ENCODE measurements around the gene RCN2.
"Not testable (repeated sequence)": the region's sequence is repeated elsewhere in the genome, so short reads cannot be mapped to it uniquely, and the experiment has no call there.

The RCN2 gene, protein sequence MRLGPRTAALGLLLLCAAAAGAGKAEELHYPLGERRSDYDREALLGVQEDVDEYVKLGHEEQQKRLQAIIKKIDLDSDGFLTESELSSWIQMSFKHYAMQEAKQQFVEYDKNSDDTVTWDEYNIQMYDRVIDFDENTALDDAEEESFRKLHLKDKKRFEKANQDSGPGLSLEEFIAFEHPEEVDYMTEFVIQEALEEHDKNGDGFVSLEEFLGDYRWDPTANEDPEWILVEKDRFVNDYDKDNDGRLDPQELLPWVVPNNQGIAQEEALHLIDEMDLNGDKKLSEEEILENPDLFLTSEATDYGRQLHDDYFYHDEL

DNA sequence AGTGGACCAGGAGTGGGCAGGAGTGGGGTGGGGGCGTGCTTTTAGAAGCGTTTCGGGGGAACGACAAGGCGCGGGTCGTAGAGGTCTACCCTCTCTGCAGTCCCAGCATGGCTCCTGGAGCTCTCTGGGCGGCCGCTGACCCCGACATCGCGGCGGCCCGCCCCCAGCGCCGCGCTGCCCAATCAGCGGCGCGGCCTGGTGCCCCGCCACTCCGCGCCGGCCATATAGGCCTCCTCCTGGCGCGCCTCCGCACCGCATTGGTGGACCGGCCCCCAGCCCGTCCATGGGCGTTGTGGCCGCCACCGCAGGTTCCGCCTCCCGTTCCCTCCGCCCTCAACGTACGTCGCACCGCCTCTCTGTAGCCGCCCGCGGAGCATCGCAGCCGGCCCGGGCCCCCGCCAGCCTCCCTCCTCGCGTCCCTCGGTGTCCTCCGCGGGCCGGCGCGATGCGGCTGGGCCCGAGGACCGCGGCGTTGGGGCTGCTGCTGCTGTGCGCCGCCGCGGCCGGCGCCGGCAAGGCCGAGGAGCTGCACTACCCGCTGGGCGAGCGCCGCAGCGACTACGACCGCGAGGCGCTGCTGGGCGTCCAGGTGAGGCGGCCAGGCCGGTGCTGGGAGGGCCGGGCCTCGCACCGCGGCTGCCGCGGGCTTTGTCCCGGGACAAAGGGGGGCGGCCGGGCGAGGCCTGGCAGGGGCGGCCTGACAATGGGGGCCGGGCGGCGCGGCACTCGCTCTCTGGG is at the start of gene RCN2:
TSS of gene RCN2 (plus strand) at position 353 of the 738 bp plus-strand sequence. CDS start at position 446, 93 bp downstream.
- peak; percentile 23 to 98 (median 89) for DNase-seq

DNA sequence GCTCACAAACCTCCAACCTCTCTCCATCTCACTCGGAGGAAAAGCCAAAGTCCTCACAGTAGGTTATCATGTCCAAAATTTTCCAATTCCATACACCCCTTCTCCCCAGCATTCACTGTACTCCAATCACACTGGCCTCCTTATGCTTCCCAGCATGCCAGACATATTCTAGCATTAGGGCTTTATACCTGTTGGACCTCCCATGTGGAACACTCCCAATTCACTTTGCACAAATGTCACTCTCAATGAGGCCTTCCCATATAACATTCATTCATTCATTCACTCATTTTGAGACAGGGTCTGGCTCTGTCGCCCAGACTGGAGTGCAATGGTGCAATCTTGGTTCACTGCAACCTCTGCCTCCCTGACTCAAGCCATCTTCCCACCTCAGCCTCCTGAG is 46.3 kb upstream of the RCN2 start:
- no peak for DNase-seq

DNA sequence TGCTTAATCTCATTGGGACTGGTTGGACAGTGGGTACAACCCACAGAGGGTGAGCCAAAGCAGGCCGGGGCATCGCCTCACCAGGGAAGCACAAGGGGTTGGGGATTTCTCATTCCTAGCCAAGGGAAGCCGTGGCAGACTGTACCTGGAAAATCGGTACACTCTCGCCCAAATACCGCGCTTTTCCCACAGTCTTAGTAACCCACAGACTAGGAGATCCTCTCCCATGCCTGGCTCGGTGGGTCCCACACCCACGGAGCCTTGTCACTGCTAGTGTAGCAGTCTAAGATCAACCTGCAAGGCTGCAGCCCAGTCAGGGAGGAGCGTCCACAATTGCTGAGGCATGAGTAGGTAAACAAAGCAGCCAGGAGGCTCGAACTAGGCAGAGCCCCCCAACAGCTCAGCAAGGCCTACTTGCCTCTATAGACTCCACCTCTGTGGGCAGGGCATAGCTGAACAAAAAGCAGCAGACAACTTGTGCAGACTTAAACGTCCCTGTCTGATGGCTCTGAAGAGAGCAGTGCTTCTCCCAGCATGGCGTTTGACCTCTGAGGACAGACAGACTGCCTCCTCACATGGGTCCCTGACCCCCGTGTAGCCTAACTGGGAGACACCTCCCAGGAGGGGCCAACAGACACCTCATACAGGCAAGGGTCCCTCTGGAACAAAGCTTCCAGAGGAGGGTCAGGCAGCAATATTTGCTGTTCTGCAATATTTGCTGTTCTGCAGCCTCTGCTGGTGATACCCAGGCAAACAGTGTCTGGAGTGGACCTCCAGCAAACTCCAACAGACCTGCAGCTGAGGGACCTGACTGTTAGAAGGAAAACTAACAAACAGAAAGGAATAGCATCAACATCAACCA is 44.0 kb upstream of the RCN2 start:
- not testable (repeated sequence) for DNase-seq

DNA sequence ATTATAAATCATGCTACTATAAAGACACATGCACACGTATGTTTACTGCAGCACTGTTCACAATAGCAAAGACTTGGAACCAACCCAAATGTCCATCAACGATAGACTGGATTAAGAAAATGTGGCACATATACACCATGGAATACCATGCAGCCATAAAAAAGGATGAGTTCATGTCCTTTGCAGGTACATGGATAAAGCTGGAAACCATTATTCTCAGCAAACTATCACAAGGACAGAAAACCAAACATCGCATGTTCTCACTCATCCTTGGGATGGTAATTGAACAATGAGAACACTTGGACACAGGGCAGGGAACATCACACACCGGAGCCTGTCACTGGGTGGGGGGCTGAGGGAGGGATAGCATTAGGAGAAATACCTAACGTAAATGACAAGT is 38.7 kb upstream of the RCN2 start:
- not testable (repeated sequence) for DNase-seq

DNA sequence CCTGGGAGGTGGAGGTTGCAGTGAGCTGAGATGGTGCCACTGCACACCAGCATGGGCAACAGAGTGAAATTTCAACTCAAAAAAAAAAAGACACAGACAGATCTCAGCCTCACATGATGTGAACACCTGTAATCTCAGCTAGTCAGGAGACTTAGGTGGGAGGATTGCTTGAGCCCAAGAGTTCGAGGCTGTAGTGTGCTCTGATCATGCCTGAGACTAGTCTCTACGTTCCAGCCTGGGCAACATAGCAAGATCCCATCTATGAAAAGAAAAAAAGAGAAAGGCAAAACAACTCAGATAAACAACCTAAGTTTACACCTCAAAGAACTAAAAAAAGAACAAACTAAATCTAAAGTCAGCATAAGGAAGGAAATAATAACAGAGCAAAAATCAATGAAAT is 37.4 kb upstream of the RCN2 start:
- DNase-seq = no peak

DNA sequence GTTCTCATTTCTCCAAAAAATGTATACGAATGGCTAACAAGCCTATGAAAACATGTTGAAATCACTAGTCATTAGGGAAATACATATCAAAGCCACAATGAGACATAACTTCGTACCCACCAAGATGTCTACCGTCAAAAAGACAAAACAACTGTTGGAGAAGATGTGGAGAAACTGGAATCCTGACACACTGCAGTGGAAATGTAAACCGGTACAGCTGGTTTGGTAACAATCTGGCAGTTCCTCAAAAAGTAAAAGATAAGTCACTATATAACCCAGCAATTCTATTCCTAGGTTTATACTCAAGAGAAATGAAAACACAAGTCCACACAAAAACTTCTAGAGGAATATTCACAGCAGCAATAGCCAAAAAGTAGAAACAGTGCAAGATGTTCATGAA is 33.4 kb upstream of the RCN2 start:
- DNase-seq = no peak

DNA sequence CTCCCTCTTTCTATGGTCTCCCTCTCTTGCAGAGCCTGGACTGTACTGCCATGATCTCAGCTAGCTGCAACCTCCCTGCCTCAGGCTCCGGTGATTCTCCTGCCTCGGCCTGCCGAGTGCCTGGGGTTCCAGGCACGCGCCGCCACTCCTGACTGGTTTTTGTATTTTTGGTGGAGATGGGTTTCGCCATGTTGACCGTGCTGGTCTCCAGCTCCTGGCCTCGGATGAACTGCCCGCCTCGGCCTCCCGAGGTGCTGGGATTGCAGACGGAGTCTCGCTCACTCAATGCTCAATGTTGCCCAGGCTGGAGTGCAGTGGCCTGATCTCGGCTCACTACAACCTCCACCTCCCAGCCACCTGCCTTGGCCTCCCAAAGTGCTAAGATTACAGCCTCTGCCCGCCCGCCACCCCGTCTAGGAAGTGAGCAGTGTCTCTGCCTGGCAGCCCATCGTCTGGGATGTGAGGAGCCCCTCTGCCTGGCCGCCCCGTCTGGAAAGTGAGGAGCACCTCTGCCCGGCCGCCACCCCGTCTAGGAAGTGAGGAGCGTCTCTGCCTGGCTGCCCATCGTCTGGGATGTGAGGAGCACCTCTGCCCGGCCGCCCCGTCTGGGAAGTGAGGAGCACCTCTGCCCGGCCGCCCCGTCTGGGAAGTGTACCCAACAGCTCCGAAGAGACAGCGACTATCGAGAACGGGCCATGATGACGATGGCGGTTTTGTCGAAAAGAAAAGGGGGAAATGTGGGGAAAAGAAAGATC is 32.2 kb upstream of the RCN2 start:
- not testable (repeated sequence) for DNase-seq

DNA sequence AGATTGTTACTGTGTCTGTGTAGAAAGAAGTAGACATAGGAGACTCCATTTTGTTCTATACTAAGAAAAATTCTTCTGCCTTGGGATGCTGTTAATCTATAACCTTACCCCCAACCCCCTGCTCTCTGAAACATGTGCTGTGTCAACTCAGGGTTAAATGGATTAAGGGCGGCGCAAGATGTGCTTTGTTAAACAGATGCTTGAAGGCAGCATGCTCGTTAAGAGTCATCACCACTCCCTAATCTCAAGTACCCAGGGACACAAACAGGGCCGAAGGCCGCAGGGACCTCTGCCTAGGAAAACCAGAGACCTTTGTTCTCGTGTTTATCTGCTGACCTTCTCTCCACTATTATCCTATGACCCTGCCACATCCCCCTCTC is 31.6 kb upstream of the RCN2 start:
- not testable (repeated sequence) for DNase-seq

DNA sequence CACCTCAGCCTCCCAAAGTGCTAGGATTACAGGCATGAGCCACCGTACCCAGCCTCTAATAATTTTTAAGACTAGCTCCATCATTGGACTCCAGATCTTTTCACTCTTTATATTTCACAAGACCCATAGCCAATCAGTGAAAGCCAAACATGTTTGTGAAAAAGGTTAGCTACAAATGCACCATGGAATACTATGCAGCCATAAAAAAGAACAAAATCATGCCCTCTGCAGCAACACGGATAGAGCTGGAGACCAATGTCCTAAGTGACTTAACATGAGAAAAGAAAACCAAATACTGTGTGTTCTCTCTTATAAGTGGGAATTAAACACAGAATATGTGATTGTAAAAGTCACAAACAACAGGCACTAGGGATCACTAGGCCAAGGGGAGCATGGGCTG is 29.6 kb upstream of the RCN2 start:
- DNase-seq = no peak

DNA sequence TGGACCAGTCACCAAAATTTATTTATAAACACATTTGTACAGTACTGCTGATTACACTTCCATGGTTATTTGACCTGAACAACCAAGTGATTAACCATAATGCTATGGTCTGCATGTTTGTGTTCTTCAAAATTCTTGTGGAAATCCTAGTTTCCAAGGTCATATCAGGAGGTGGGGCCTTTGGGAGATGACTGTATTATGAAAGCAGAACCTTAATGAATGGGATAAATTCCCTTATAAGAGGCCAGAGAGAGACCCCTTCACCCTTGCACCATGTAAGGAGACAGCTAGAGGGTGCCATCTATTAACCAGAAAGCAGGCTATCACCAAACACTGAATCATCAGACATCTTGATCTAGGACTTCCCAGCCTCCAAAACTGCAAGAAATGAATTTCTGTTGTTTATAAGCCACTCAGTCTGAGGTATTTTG is 28.3 kb upstream of the RCN2 start:
- DNase-seq = peak in 3 of 51 donors; percentile 3 to 40 (median 6)

DNA sequence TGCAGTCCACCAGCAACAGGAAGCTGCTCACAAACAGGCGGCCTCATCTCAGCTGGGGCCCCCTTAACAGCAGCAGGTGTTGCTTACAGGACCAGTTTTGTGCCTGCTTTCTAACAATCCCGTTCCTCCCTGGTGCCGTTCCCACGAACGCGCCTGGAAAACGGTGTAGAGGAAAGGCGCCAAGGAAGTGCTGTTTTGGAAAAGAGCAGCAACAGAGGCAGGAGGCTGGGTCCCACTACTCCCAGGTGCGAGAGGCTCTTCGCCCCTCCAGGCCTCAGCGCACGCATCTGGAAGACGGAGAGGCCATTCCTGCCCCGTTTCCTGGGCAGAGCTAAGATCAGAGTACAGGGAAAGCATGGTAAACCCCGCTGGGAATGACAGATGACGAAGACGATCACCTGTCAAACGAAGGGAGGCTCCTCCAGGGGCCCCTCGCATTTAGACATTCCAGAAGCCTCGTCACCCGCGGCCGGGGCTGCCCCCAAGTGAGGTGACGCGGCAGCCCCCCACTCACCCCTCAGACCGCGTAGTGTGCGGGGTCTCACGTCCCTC is 27.0 kb upstream of the RCN2 start:
- DNase-seq = peak in 36 of 51 donors; percentile 9 to 68 (median 40)

DNA sequence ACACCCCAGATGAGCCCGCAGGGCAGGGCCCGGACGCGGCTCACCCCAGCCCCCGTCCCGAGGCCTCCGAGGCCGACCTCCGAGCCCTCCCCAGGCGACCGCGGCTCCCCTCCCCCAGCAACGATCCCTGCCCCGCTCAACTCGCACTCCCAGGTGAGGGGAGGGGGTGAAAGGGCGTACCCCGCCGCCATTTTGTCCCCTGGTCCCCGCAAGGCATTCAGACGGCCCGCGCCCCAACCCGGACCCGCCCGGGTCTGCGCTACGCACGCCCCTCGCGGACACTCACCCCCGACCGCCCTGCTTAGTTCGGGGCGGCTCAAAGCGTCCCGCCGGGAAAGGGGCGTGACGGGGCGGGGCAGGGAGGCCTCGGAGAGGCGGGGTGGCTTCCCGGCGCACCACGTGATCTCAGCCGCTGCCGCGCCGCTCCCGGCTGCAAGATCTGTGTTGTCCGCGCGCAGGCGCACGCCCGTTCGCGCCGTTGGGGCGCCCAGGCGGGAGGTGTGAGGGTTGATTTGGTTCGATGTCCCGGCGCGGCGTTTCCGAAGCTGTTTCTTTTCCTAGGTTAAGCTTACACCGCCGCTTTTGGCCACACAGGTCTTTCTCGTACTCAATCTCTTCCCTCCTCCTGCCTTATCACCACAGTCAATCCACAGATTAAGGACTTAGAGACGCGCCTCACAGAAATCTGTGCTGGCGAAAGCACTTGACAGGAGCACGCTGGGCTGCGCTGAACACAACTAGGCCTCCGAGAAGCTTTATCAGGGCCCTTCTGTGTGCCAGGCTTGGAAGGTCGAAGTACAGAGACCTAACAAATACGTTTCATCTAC is 26.3 kb upstream of the RCN2 start, which contains the start of gene SCAPER:
TSS of gene SCAPER (minus strand) at position 328 of the 827 bp plus-strand sequence. CDS start 21,523 bp downstream, outside the sequence.
- peak; percentile 51 to 95 (median 88) for DNase-seq

DNA sequence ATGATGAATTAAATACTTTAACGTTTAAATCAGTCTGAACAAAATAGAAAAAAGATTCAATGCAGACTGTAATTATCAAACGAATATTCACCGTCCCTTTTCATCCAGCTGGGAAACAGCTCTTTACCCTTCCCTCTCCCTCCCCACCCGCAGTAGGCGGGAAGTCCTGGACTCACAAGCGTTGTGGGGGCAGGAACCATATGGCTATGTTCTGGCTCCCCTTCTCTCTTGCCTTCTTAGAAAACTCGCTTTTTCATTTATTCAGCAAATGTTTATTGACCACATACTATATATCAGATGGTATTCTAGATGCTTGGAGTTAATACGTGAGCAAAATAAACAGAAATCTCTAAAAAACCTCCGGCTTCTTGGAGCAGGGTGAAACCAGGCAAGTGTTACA is 25.7 kb upstream of the RCN2 start:
- DNase-seq = peak in 1 of 51 donors; percentile 9

DNA sequence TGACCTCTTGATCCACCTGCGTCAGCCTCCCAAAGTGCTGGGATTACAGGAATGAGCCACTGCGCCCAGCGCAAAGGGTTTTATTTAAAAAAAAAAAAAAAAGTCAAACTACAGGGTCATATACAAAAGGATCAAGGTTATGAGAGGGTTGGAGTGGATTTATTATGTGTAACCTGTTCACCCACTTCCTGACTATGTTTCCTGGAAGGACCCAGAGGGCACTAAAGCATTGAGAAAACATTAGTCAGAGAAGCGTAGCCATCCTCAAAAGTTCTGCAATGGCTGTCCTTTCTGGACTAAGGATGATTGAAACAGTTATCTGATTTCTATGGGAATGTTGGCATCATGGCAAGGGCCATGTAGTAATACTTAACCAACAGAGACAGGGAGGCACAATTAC is 19.1 kb upstream of the RCN2 start:
- no peak for DNase-seq

DNA sequence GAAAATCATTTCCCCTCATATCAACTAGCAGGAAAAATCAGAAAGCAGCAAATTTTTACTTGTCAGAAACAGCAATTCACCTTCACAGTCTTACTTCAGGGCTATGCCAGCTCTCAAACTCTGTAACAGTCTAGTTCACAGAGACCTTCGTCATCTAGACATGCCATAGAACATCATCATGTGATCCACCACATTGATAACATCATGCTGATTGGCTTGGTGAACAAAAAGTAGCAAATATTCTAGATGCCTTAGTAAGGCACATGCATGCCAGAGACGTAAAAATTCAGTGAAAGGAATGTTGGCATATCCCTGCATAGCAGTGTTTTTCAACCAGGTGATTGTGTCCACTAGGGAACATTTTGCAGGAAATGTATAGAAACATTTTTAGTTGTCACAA is 17.8 kb upstream of the RCN2 start:
- no peak for DNase-seq

DNA sequence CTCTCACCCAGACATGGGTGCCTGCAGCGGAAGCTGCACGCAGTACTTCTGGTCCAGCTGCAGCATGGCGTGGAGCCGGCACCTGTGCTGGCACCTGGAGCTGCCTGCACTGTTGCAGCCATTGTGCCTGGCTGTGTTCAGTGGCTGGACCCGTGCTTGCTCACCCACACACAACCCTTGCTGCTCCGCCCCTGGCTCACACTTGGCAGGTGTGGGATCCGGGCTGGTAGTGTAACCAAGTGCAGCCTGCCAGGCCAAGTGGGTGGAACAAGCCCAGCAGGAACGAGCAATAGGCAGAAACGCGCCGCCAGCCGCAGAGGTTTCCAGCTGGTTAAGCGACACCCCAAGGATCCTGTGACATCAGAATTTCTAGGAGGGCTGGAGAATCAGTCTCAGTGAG is 15.2 kb upstream of the RCN2 start:
- no peak for DNase-seq

DNA sequence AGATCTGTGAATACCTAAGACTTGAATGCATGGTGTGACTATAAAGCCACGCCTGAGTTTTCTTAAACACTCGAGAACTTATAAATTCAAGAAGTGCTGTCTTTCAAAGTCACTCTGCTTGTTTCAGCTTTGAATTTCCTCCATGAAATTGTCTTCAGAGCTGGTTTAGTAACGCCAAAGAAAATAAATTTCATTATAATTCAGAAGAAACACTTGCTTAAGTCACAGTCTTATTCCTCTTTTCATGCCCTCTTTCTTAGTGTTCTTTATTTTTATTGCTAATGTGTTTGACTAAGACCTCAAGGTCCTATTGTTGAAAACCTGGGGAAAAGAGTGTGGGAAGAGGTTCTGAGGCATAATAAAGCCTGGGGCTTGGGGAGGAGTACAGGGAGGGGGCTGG is 3.3 kb upstream of the RCN2 start:
- no peak for DNase-seq

DNA sequence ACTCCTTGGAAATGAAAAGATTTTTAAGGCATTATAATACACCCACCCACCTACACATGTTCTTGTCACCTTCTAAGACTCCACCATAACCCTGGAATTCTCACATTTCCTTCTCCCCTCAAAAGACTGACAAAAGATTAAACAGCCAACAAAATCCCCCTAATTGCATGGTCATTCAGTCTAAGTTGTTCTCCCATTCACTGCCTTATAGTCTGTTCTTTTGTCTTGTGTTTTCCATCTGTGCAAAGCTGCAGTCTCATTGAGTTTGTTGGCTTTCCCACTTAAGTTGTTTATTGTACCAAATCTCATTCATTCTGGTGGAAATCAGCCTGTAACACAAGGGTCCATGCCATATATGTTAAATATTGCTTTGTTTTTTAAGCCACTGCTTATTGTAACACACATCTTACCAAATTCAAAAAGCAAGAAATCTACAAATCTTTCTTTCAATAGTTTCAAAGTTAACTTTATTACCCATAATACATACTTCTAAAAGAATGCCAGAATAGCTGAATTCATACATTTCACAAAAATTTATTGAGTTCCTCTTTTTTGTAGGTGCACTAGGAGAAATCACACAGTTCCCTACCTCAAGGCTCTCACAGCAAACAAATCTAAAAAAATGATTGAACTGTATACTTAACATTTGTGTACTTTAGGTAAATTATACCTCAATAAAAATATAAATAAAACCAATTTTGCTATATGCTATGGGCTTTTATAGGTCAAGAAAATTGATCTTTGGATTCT is 2.4 kb upstream of the RCN2 start:
- DNase-seq = no peak

DNA sequence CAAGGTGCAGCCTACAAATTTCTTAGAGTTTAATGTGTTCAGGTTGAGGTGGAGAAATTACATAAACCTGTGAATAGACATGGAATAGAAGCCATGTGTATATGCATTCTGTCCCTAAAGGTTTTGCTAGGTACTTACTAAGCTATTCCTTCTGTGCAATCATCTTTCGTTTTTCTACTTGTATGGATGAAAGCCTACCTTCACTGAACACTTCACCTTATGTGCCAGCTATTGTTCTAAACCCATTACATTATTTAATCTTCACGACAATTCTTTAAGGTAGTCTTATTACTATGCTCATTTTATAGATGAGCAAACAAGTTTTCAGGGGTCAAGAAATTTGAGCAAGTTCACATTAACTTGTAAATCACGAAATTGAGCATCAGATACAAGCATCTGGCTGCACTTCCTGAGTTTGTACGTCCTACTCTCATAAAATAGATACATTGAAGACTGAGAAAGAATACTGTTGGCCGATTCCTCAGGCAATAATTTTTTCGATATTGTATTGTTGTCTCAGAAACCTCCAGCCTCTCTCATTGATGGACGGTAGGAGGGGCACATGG is 635 bp upstream of the RCN2 start:
- DNase-seq = no peak
